DMS153 treated with DMSO at 0.1 percent for 48 hours (cell line): ENCODE measurements around the gene WNT5B.
A peak's percentile ranks its signal among the peaks of the same experiment; 100 is the strongest.

Experiments used
- DNase-seq: peaks from one replicate; lab custom pipeline; 2025; ENCODE audit not compliant: unreplicated experiment; lab: John Stamatoyannopoulos, UW

The WNT5B gene

GRCh38 chr12:1647285-1647669, 18.2 kb downstream of the WNT5B start:
- DNase-seq = no peak

- no peak for DNase-seq
Observed at GRCh38 chr12:1650260-1650977, 21.4 kb downstream of the WNT5B start.

- no peak for DNase-seq
Observed at GRCh38 chr12:1650978-1651361, 21.9 kb downstream of the WNT5B start.

- no peak for DNase-seq
Observed at GRCh38 chr12:1651946-1652345, 22.9 kb downstream of the WNT5B start.

GRCh38 chr12:1655225-1655788, 26.3 kb downstream of the WNT5B start:
- no peak for DNase-seq

- no peak for DNase-seq
Observed at GRCh38 chr12:1656902-1657301, 27.9 kb downstream of the WNT5B start.

- no peak for DNase-seq
Observed at GRCh38 chr12:1657688-1658087, 28.7 kb downstream of the WNT5B start.

GRCh38 chr12:1660304-1661187, 31.5 kb downstream of the WNT5B start:
- DNase-seq = no peak

- DNase-seq = peak; percentile 77
Observed at GRCh38 chr12:1661553-1662335, 32.7 kb downstream of the WNT5B start.

GRCh38 chr12:1662761-1663439, 33.9 kb downstream of the WNT5B start:
- DNase-seq = no peak

GRCh38 chr12:1663440-1664132, 34.6 kb downstream of the WNT5B start:
- DNase-seq = no peak

GRCh38 chr12:1665366-1665765, 36.3 kb downstream of the WNT5B start:
- no peak for DNase-seq

GRCh38 chr12:1666215-1666614, 37.2 kb downstream of the WNT5B start:
- DNase-seq = no peak

- no peak for DNase-seq
Observed at GRCh38 chr12:1666685-1667162, 37.7 kb downstream of the WNT5B start.

- no peak for DNase-seq
Observed at GRCh38 chr12:1668833-1669543, 40.0 kb downstream of the WNT5B start.

- no peak for DNase-seq
Observed at GRCh38 chr12:1670358-1671268, 41.6 kb downstream of the WNT5B start.

- no peak for DNase-seq
Observed at GRCh38 chr12:1676043-1676442, 47.0 kb downstream of the WNT5B start.

- DNase-seq = no peak
Observed at GRCh38 chr12:1680804-1681492, 51.9 kb downstream of the WNT5B start.
